ENCODE results near the gene SPINK2.

The SPINK2 gene

DNA sequence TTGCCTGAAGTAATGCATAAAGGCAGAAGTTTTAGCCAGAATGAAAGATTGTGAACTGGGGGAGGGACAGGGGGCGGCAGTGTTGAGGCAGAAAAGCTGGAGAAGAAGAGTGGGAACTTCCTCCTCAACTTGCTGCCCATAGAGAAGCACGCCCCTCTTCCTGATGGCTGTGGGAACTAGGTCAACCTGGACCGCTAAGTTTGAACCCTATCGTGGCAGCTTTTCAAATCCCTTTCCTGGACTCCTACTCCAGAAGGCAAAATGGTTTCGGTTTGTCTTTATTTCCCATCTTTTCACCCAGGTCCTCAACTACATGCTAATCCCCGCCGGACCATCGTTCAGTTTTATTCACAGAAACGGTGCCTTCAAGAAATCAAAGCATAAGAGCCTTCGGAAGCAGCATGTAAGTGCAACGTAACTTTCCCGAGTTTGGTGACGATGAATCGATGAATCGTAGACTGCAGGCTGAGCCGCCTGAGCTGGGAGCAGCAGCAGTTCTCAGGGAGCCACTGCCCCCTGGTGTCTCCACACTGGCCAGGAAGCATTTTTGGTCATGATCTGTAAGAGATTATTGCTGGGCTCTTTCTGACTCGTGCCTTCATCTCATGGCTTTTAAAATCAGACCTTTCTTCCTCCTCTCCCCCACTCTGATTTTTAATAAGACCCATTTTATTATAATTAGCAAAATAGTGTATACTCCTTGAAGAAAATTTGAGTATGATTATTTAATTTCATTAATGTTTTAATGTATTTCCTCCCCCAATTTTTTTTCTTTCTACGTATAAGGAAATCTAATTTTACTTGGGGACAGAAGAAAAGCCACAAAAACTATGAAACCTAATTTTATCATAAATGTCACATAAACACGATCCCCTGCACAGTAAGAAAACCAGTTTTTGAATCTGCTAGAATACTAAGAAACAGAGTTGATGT, 21.4 kb downstream of the SPINK2 start:
- peak in 55 of 56 donors; percentile 2 to 88 (median 66) for DNase-seq

DNA sequence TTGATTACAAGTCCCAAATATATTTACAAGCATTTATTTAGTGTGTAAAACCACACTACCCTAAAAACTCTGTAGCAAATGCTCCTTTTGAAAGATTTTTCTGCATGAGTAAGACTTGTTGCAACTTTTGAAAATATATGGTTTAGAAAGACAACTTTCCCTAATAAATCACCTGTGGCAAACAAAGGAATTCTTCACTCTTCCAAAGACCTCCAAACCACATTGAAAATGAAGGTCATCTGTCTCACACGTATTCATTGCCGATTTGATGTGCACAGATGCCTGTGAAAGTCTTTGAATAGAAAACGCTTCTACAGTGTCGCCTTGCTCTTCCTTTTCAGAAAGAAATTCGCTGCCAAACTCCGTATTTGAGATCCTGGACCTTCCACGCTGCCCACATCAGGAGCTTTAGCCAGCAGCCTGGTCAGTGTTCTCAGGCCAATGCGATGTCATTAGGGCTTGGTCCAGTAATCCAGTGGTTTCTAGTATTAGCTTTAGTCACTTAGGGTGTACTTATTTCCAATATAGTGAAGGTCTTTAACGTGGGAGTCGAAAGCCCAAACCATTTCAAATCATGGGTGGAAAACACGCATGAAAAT, 22.2 kb downstream of the SPINK2 start:
- DNase-seq, result peak in 1 of 56 donors; percentile 15

DNA sequence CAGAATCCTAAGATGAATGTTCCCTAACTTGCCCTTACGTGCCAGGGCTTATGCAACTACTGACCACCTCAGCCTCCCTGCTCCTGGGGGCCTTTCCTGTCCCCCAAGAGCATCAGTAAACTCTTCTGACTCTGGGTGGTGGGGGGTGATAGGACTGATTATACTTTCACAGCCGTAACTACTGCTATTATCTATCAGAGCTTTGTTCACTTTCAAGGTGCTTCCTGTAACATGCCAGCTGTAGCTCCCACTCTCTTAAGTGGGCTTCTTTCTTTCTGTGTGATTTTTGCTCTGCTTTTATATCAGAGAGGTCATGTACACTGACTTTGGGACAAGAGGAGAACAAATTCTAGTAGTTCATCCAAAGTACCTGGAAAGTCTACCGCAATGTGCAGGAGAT, 25.3 kb downstream of the SPINK2 start:
- no peak for DNase-seq

DNA sequence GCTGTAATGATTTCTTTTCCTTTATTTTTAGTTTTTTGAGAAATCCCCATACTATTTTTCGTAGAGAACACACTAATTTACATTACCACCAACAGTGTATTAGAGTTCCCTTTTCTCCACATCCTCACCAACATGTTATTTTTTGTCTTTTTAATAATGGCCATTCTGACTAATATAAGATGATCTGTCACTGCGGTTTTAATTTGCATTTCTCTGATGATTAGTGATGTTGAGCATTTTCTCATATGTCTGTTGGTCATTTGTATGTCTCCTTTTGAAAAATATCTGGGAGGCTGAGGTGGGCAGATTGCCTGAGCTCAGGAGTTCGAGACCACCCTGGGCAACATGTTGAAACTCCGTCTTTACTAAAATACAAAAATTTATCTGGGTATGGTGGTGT, 30.2 kb downstream of the SPINK2 start:
- no peak for DNase-seq

DNA sequence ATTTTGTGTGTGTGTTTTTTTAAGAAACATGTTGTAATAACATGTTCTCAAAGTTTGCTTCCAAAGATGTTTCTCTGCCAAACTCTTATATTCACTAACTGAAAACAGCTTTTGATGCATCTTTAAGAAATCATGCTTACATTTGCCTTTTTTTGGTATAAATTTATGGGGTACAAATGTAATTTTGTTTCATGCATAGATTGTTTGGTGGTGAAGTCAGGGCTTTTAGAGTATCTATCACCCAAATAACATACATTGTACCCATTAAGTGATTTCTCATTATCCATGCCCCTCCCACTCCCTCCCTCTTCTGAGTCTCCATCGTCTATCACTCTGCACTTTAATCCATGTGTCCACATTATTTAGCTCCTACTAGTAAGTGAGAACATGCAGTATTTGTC, 30.8 kb downstream of the SPINK2 start:
- DNase-seq, result no peak

DNA sequence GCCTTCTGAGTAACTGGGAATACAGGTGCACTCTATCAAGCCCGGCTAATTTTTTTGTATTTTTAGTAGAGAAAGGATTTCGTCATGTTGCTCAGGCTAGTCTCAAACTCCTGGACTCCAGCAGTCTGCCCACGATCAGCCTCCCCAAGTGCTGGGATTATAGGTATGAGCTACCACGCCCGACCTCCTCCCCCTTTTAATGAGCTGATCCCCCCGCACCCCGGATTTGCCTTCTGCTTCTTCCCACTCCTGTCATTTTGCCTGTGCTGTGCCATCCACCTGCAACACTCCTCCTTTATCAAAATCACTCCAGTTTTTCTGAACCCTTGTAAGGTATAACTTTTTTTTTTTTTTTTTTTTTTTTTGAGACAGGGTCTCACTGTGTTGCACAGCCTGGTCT, 33.4 kb downstream of the SPINK2 start:
- no peak for DNase-seq

DNA sequence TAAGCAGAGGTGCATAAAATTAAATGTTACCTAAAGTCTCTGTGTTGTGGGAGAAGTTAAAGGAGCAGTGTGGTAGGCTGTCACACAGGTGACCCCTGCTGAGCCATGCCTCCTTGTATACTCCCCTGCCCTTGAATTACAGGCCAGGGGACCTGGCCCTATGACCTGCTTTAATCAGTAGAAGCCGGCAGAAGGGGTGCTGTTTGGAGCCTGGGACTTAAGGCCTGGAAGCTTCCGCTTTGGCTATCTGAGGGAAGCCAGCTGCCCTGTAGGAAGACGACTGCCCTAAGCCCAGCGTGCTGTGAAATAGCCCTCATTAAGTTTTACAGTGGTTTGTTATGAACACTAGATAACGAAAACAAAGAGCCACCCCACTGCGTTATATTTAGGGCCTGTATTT, 34.1 kb downstream of the SPINK2 start:
- no peak for DNase-seq

DNA sequence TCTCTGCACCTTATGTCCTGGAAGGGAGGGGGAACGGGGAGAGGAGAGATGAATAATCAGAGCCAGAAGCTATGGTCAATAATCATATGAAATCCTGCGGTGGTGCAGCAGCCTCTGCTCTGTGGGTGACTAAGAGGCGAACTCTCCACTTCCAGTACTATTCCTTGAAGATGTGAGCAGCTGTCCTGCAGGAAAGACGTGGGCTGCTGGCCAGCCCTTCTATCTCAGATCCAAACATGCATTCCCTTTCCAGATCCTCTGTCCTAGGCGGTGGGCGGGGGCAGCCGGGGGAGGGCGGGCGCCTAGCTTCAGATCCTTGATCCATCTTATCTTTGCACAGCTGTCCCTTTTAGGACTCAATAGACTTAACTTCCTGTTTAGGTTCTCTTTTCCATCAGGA, 34.5 kb downstream of the SPINK2 start:
- no peak for DNase-seq

DNA sequence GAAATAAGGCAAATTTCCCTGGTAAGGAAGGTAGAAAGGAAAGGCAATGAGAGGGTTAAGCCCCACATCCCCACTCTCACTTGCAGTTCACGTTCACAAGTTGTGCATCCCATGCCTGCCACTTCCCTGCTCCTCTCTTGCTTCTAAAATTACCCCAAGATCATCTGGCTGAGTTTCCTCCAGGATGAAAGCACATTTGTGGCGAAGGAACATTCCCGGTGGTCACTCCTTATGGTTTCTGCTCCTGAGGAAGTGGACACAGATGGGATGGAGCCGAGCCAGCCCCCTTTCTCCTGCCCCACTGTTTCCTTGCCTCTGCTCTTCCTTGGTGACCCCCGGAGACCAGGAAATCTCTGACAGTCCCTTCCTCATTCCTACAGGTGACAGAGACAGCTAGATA, 37.5 kb downstream of the SPINK2 start:
- no peak for DNase-seq

DNA sequence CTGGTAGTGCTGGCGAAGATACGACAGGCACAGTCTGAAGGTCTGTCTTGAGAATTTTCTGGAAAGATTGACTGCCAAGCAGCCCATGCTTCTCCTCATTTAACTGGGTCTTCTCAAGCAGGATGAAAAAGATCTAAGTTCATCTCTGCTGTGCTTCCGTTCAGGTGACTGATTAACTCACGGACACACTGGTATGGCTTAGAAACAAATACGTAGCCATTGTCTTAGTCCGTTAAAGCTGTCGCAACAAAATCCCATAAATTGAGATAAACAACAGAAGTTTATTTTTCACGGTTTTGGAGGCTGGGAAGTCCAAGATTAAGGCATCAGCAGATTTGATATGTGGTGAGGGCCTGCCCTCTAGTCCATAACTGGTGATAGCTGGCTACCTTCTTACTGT, 39.5 kb downstream of the SPINK2 start:
- DNase-seq, result no peak

DNA sequence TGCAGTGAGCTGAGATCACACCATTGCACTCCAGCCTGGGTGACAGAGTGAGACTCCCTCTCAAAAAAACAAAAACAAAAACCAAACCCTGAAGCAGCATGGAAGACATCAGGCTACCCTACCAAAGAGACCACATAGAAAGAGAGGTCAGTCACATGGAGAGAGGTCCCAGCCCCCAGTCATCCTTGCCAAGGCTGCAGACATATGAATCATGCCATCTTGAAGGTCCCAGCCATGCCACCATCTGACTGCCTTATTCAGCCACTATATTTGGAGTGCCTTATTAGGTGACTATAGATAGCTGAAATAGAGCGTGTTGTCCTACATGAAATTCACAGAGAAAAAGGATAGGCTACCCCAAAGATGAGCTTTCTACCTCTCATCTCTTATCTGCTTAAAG, 48.2 kb downstream of the SPINK2 start:
- no peak for DNase-seq

DNA sequence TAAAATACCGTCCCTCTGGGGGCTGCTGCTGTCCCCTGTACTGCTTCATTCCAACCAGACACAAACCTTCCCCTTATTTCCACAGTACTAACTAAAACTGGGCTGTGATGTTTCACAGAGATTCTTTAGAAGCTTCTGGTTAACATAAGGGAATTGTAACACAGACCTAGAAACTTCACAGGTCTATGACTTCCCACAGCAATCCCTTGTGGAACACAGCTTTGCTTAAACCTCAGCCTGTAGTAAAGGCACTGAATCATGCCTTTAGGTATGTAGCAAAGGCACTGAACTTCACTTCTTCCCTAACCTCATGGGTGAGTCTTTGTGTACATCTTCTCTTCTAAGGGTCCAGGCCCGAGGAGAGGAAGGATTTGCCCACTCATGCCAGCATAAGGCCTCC, 49.4 kb downstream of the SPINK2 start:
- no peak for DNase-seq

DNA sequence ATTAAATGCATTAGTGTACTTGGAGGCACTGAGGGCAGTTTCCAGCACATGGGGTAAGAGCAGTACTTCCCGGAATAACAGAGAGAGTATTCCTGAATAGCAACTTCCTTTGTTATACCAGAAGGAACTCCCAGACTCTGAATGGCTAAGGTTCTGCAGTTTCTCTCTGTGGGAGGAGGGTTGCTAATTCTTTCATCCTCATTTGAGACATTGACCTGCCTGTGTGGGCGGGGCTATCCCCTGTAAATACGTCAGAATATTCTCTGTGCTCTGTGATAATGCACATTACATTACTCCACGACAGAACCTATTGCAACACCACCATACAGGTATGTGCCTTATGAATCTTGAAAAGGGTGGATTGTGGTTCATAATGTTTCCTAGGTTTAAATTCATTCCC, 52.7 kb downstream of the SPINK2 start:
- no peak for DNase-seq

DNA sequence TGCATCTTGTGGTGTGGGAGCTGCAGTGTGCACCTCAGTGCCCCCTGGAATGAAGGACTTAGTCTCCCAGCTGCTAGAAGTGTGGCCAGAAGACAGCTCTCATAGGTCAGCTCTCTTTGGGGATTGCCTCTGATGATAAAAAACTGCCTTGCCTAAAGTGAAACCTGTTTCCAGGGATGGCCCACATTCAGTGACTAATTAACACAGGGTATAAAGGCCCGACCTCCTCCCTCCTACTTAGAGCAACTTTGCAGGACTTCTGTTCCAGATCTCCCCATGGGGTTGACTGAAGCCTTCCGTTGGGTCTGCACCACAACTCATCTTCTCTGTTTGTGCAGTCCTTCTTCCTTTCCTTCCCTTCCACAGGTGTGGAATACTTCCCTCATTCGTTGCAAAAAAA, 53.2 kb downstream of the SPINK2 start:
- DNase-seq, result no peak

DNA sequence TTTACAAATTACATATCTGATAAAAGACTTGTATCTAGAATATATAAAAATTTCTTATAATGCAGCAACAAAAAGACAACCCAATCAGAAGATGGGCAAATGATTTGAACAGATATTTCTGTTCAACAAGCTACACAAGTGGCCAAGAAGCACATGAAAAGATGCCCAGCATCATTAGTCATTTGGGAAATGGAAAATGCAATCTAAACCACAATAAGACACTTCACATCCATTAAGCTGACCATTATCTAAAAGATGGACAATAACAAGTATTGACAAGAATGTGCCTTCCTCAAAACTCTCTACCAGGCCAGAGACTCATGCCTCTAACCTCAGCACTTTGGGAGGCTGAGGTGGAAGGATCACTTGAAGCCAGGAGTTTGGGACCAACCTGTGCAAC, 53.9 kb downstream of the SPINK2 start:
- no peak for DNase-seq

DNA sequence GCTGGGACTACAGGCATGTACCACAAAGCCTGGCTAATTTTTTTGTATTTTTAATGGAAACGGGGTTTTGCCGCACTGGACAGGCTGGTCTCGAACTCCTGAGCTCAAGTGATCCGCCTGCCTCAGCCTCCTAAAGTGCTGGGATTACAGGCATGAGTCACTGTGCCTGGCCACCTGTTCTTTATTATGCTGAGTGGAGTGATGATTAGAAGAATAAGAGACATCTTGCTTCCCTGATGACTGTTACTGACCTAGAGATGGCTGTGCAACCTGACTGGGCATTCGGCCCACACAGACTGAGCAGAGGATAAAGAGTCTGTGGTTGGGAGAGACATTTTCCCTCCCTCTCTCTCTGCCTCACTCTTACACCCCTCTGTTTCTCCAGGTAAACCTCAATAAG, 56.7 kb downstream of the SPINK2 start:
- DNase-seq, result no peak

DNA sequence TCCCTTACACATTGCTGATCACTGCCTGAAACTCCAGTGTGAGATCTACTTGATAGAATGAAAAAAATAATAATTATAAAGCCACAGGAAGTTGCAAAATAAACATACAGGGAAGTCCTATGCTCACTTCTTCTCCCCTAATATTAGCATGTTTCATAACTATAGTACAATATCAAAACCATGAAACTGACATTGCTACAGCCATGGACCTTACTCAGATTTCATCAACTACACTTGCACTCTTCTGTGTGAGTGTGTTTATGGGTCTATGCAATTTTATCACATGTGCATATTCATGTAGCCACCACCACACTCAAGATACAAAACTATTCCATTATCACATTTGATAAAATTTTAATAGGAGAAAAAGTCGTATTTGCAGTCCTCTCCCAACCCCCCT, 57.3 kb downstream of the SPINK2 start:
- no peak for DNase-seq

DNA sequence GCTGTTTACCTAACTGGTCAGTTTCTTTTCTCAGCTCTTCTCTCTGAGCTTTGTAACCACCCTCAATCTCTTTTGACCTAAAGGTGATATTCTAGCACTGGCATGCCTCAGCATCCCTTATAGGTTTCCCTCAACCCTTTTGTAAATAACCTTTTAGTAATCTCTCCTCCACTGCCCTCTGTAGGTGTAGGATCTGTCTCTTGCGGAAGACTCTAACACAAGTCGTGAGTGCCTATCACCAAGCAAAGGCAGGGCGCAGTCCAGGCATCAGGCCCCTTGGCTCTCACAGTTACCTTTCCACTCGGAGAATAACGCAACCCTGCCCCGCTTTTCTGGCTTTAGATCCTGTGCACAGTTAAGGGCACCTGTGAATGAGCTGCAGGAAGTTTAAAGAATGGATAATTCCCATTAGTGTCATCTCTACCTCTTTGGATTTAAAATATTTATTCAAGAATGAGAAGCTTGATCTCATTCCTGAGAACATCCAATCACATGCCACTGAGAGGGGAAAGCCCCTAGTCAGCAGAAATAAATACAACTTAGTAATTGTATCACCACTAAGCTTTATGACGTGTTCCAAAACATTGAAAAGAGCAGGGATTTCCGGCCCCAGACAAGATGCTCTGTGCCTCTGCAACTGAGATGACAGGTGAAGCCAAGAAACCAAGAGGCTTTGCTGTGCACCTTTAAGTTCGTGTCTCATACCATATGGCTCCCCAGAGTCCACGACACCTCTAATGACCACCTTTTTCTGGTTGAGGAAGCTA, 58.8 kb downstream of the SPINK2 start:
- no peak for DNase-seq

DNA sequence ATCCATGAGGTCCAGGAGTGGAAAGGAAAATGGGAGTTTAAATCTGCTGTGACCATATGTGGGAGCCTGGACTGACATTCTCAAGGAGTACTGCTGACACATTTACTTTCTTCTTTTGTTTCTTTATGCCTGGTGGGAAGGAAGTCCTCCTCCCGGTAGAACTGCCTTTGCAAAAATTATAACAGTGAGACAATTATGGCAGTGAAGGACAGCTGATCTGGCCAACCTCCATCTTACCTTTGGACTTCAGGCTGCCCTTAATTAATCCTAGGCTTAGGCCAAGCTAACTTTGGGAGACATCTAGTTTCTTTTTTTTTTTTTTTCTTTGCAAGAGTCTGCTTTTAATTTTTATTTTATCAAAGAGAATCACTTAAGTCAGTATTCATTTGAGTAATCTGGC, 61.3 kb downstream of the SPINK2 start:
- DNase-seq, result no peak
